SHP77 (cell line): ENCODE measurements around the gene FSTL5.

Experiments used
- DNase-seq, 2 experiments: peaks; one replicate each; lab custom pipeline; 2025; lab: John Stamatoyannopoulos, UW

FSTL5 gene

DNA sequence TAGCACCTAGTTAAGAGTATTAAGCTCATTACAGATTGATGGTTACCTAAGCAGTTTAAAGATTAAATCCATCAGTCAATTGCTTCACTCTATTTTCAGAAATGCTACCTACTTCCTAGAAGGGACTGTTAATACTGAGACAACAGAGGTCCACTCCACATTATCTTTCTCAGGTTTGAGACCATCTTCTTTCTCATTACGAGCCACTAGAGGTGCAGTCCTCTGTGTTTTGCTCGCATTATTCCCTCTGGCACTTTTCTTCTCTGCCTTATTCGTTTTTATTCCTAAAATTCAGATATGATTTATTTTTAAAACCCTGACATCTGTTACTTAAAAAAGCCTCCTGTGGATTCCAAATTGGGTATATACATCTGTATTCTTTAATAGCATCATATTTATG lies 459.1 kb downstream of the FSTL5 start:
- DNase-seq = no peak

DNA sequence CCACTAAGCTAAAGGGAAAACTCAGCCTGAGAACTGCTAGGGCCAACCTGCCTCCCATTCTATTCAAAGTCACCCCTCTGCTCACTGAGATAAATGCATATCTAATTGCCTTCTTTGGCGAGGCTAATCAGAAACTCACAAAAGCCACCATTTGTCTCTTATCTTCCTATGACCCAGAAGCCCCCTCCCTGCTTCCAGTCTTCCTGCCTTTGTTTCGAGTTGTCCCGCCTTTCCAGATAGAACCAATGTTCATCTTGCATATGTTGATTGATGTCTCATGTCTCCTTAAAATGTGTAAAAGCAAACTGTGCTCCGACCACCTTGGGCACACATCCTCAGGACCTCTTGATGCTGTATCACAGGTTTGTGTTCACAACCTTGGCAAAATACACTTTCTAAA lies 459.8 kb downstream of the FSTL5 start:
- DNase-seq = no peak

GRCh38 chr4:161702287-161702686 lies 461.5 kb downstream of the FSTL5 start:
- no peak for DNase-seq

DNA sequence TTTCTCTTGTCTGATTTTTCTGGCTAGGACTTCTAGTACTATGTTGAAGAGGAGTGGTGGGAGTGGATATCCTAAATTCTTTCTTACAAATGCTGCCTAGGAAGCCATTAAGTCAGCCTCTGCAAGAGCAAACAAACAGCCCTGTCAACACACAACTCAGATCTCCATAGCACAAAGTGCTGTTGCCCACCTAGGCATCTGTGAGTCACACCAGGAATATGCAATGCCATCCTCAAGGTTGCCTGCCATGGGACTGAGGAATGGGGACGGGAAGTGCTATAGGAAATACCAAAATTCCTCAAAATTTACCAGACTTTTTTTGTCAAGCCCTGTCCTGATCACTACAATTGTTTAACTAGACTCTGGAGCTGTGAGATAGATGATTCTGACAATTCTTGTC lies 466.9 kb downstream of the FSTL5 start:
- no peak for DNase-seq

DNA sequence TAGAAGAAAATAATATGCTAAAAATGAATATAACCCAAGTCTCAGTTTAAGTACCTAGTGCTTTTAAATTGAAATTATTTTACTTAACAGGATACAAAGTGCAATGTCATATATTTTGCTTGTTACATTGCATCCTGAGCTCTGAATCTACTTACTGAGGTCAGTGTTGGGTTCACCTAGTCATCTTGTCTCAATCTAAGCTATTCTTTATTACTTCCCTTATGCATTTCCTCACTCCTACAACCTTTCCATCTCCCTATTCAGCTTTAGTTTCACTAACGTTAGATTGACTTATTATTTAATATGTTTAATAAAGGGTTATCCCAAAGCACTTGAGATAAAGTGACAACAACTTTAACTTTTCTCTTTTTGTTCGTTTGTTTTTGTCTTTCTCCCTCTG lies 483.7 kb downstream of the FSTL5 start:
- DNase-seq = no peak

DNA sequence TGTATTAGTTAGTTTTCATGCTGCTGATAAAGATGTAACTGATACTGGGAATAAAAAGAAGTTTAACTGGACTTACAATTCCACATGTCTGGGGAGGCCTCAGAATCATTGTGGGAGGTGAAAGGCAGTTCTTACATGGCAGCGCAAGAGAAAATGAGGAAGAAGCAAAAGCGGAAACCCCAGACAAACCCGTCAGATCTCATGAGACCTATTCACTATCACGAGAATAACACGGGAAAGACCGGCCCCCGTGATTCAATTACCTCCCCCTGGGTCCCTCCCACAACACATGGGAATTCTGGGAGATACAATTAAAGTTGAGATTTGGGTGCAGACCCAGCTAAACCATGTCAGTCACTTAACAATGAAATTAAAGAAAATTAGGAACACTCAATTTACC lies 499.1 kb downstream of the FSTL5 start:
- DNase-seq = no peak

- no peak for DNase-seq
Observed at GRCh38 chr4:161663844-161664243, 500.0 kb downstream of the FSTL5 start.

DNA sequence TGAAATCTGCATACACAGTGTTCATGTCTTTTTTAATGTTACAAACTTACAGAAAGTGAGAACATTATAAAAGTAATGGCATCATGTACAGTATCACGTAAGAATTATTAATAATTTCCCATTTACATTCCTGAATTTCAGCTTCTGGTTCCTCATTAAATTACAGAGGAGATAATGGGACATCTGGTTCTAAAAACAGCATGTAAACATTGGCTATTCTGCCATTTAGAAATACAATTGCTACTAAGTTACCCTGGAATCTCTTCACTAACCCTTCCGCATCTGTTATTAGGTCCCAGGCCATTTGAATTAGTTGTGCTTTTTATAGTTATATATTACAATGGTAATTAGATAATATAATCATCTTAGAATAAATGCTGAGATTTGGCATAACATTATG lies 505.1 kb downstream of the FSTL5 start:
- no peak for DNase-seq

DNA sequence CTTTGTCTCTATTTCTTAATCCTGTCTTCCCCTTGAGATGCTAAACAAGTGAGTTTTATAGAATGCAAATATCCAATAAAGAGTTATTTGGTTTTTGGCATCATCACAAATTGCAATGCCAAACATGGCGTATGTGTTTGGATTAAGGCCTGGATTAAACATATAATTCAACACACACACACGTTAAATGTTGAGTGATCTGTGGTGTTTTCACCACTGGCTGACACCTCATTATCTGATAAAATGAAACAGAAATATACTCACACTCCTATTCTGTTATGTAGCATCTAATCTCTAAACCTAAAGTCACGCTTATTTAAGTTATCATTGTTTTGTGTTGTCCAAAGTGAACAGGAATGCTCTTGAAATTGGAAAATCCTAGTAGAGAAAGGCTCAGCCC lies 506.2 kb downstream of the FSTL5 start:
- no peak for DNase-seq

GRCh38 chr4:161656594-161656993 lies 507.2 kb downstream of the FSTL5 start:
- DNase-seq = no peak

DNA sequence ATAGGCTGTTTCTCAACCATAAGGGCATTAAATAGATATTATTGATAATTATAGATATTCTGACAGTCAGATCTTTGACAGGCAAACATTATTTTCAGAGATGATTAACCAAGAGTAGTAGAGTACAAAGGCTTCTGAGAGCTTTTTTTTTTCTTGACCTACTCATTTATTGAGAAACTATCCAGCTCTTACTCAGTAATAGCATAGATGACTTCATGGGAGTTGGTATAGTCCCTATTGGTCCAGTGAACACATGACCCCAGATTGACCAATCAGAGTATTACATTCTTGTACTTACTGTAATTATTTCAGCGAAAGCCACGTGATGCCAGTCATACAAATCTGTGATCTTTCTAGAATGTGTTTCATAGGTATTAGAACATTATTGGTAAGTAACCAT lies 508.7 kb downstream of the FSTL5 start:
- no peak for DNase-seq

GRCh38 chr4:161653697-161654096 lies 510.1 kb downstream of the FSTL5 start:
- DNase-seq = no peak

DNA sequence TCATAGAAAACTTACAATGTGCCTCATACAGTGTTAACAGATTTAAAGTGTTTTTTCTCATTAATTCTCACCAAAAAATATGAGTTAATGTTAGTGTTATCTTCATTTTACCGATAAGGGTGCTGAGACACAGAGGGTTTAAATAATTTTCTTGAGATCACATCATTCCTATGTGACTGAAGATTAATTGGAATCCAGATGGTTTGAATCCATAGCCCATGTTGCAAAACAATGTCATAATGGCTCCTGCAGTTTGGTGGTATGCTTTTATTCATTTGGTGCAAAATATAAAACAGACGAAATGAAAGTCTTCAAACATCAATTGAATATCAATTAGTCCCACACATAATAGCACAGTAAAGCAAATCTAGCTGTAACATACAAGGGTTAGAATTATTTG lies 512.2 kb downstream of the FSTL5 start:
- DNase-seq = no peak

- DNase-seq = no peak
Observed at GRCh38 chr4:161650812-161651211, 513.0 kb downstream of the FSTL5 start.

- DNase-seq = no peak
Observed at GRCh38 chr4:161647757-161648156, 516.0 kb downstream of the FSTL5 start.

DNA sequence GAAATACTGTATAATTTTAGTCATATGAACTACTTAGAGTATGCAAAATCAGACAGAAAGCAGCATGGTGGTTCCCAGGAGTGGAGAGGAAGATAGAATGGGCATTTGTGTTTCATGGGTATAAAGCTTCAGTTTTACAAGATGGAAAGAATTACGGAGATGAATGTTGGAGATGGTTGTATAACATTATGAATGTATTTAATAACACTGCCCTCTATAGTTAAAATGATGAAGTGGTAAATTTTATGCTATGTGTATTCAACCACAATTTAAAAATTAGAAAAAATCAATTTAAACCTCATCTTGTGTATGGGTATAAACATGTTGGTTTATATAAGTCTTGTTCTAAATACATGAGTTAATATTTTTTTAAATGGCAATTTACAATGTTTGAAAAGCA lies 521.1 kb downstream of the FSTL5 start:
- DNase-seq = no peak

GRCh38 chr4:161629694-161630441 lies 533.9 kb downstream of the FSTL5 start:
- no peak for DNase-seq

DNA sequence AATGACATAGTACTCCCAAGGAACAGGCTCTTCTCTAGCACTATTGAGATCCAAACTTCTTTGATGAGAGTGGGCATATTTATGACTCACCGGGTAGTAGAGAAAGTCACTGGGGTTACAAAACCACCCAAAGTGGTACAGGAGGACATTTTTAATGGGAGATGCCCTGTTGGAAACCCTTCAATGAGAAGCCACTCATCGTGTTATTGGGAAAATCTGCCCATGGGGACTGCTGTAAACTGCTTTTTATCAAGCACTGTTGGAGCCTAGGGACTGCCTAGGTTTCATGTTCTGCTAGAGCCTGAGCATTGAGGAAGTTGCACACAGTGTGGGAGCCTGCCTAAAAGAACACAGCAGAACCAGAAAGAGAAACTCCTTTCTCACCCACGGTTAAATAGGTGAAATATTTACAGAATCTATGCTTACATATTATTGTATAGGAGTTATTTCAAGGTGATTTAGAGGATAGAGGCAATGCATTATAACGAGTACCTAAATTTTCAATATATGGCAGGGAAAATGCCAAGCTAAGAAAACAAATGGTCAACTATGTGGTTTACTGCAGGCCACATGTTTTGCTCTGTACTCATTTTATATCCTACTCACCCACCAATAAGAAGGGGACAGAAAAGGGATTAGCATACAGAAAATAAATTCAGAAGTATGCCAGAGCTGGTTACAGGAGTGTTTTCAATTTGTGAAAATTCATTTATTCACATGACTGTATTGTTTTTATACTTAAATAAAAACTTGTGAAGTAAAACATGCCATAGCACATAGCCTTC lies 559.1 kb downstream of the FSTL5 start:
- DNase-seq = no peak

- DNase-seq = no peak
Observed at GRCh38 chr4:161601011-161601410, 562.8 kb downstream of the FSTL5 start.

- no peak for DNase-seq
Observed at GRCh38 chr4:161595230-161595771, 568.5 kb downstream of the FSTL5 start.

- DNase-seq = no peak
Observed at GRCh38 chr4:161585011-161585410, 578.8 kb downstream of the FSTL5 start.

DNA sequence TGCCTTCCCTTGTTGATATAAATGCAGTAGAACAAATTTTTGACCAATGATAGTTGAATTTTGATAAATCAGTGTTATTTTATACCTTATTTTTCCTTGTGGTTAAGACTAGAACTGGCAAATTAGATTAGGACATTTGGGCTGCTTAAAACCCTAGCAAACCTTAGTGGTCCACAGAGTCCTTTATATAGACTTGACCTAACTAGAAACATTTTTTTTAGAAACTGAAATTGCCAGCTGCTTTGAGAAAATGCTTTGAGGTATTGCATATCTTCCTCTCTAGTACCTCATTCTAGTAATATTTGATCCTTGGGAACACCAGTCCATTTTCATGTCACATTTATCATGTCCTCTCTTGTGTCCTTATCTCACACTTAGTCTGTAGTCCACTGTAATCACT lies 580.3 kb downstream of the FSTL5 start:
- no peak for DNase-seq
